Activated CD4-positive, alpha-beta memory T cell treated with anti-CD3 and anti-CD28 coated beads for 36 hours (primary cell): ENCODE measurements around the gene PARN. TPM values are rescaled to one million over a fixed set of nuclear protein-coding genes. Genes with fewer than 3 reads are reported as not detected.
"Not testable (repeated sequence)": the region's sequence is repeated elsewhere in the genome, so short reads cannot be mapped to it uniquely, and the experiment has no call there.

ENCODE experiments used
- CTCF ChIA-PET: fragments of 350-600 bp; sonication (Branson Sonifier 250); formaldehyde crosslinking; loops from one replicate; lab custom pipeline; 2021; ENCODE audit warnings: antibody characterized with exemption, inconsistent platforms; lab: Charles Lee
- POLR2A ChIA-PET: fragments of 350-600 bp; sonication (Branson Sonifier 250); formaldehyde crosslinking; loops from one replicate; lab custom pipeline; 2021; ENCODE audit warnings: antibody characterized with exemption; lab: Charles Lee
- DNase-seq: peaks from one replicate; pipeline ENCODE4 v3.0.0-alpha.2; 2020
- H3K27ac Mint-ChIP-seq: one replicate; pipeline ENCODE4 v1.8.0; 2021; ENCODE audit warnings: mixed read lengths
- H3K27me3 Mint-ChIP-seq: one replicate; pipeline ENCODE4 v1.8.0; 2021; ENCODE audit warnings: mixed read lengths
- H3K36me3 Mint-ChIP-seq: one replicate; pipeline ENCODE4 v1.8.0; 2021; ENCODE audit warnings: mixed read lengths
- H3K4me1 Mint-ChIP-seq: one replicate; pipeline ENCODE4 v1.8.0; 2021; ENCODE audit warnings: low read depth, mixed read lengths
- H3K4me3 Mint-ChIP-seq: one replicate; pipeline ENCODE4 v1.8.0; 2021; ENCODE audit warnings: mild to moderate bottlenecking, mixed read lengths
- H3K9me3 Mint-ChIP-seq: one replicate; pipeline ENCODE4 v1.8.0; 2021; ENCODE audit warnings: mixed read lengths
- intact Hi-C: fragments of 100-400 bp; cut with micrococcal nuclease; formaldehyde crosslinking; loops from one replicate; pipeline ENCODE4 v1.15.1; 2023
- total RNA-seq, 2 experiments: library from RNA; stranded (reverse); gene quantifications; one replicate each; pipeline ENCODE4 v1.2.3, GENCODE V29; 2021

The PARN gene
- total RNA-seq, 2 experiments from 2014 or later = 43.4 to 44.2 TPM

DNA sequence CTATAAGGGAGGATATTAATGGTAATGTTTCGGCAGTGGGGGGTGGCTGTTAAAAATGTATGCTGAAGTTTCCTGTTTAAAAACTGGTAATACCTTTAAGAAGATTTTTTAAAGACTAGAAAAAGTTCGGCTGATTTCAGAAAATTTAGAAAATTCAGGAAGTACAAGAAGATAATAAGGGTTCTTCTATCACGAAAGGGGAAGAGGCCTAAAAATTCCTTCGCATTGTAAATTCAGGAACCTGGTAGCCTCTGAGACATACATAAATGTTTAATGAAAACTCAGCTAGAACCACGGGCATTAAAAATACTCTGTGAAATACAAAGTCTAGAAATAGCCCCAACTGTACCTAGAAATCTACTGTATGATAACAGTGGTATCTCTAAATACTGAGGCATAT, 181.2 kb downstream of the PARN start:
- POLR2A ChIA-PET = no interaction called here
- Mint-ChIP-seq H3K27me3 (no peaks in the 10 kb centered on the region), H3K9me3 (no peaks in the 10 kb centered on the region), H3K4me3 (no peak overlapping the region), H3K4me1 (no peaks in the 10 kb centered on the region), H3K27ac (no peak overlapping the region), H3K36me3 (peaks cover 7% of the 10 kb centered on the region)
- CTCF ChIA-PET = no interaction called here
- intact Hi-C loops = no loop called here
- no peak for DNase-seq

DNA sequence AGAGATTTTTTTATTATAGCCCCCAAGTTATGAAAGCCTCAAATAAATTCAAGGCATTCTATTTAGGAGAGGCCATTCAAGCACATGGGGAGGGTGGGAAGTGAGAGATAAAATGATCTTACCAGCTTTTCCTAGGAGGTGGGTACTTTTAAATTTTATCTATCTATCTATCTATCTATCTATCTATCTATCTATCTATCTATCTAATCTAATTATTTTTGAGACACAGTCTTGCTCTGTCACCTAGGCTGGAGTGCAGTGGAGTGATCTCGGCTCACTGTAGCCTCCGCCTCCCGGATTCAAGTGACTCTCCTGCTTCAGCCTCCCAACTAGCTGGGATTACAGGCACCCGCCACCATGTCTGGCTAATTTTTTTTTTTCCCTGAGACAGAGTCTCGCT, 182.3 kb downstream of the PARN start:
- Mint-ChIP-seq H3K27me3 (no peaks in the 10 kb centered on the region), H3K9me3 (no peaks in the 10 kb centered on the region), H3K36me3 (peaks cover 10% of the 10 kb centered on the region), H3K27ac (no peak overlapping the region), H3K4me1 (no peaks in the 10 kb centered on the region), H3K4me3 (no peak overlapping the region)
- DNase-seq = no peak
- ChIA-PET POLR2A (no interaction called here), CTCF (no interaction called here)
- intact Hi-C loops = no loop called here

- no peak overlapping the region for H3K4me3 Mint-ChIP-seq
Observed at GRCh38 chr16:14446796-14447195, 183.3 kb downstream of the PARN start.

GRCh38 chr16:14445937-14446715, 183.9 kb downstream of the PARN start:
- Mint-ChIP-seq H3K36me3 (peaks cover 10% of the 10 kb centered on the region), H3K27ac (no peak overlapping the region), H3K4me3 (no peak overlapping the region), H3K4me1 (no peaks in the 10 kb centered on the region), H3K27me3 (no peaks in the 10 kb centered on the region), H3K9me3 (no peaks in the 10 kb centered on the region)
- intact Hi-C loops = no loop called here
- DNase-seq = no peak
- POLR2A ChIA-PET = no interaction called here
- CTCF ChIA-PET = no interaction called here

More at GRCh38 chr16:14446796-14447195, 183.3 kb downstream of the PARN start:
- Mint-ChIP-seq H3K27me3 (no peaks in the 10 kb centered on the region), H3K4me1 (no peaks in the 10 kb centered on the region), H3K9me3 (no peaks in the 10 kb centered on the region), H3K27ac (no peak overlapping the region), H3K36me3 (peaks cover 10% of the 10 kb centered on the region)
- no peak for DNase-seq
- ChIA-PET POLR2A (no interaction called here), CTCF (no interaction called here)
- intact Hi-C loops = no loop called here

- Mint-ChIP-seq H3K9me3 (no peaks in the 10 kb centered on the region), H3K4me1 (no peaks in the 10 kb centered on the region), H3K36me3 (peaks cover 10% of the 10 kb centered on the region), H3K27ac (no peak overlapping the region), H3K27me3 (no peaks in the 10 kb centered on the region), H3K4me3 (no peak overlapping the region)
- CTCF ChIA-PET = no interaction called here
- POLR2A ChIA-PET = no interaction called here
- intact Hi-C loops = no loop called here
- no peak for DNase-seq
Observed at GRCh38 chr16:14444979-14445810, 184.9 kb downstream of the PARN start.

GRCh38 chr16:14441533-14441932, 188.5 kb downstream of the PARN start:
- H3K9me3 Mint-ChIP-seq, intact Hi-C loops, POLR2A ChIA-PET, H3K27me3 Mint-ChIP-seq, H3K4me3 Mint-ChIP-seq, H3K4me1 Mint-ChIP-seq, H3K27ac Mint-ChIP-seq, CTCF ChIA-PET, DNase-seq: not testable (repeated sequence)
- H3K36me3 Mint-ChIP-seq = peaks cover 10% of the 10 kb centered on the region

- CTCF ChIA-PET = interaction anchor here (0.6 kb wide), 1 partner anchor 88 kb away, joined by 5 read pairs; no protein-coding TSS in a partner anchor
- peaks cover 18% of the 10 kb centered on the region for H3K36me3 Mint-ChIP-seq
- POLR2A ChIA-PET = no interaction called here
- no peak overlapping the region for H3K27ac Mint-ChIP-seq
- no peaks in the 10 kb centered on the region for H3K9me3 Mint-ChIP-seq
- DNase-seq = no peak
- intact Hi-C loops = no loop called here
- no peak overlapping the region for H3K4me3 Mint-ChIP-seq
- H3K4me1 Mint-ChIP-seq = peaks cover 7% of the 10 kb centered on the region
- no peaks in the 10 kb centered on the region for H3K27me3 Mint-ChIP-seq
Observed at GRCh38 chr16:14438256-14438655, 191.8 kb downstream of the PARN start.

DNA sequence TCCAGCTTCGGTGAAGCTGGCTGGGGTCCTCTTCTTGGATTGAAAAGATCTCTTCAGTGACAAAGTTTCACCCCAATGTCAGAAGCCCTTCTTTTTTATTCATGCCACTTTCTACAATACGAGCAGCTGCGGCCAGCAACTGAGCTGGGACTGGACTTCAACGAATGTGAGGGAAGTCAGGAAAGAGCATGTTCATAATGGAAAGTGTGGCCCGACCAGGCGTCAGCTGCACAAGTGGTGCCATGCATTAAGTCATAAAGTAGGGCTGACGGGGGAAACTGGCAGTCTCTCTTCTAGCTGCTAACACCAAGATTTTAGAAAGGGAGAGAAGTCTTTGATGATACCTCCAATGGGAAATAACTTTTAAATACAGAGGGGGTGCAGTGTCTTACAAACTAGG, 192.6 kb downstream of the PARN start:
- Mint-ChIP-seq H3K4me3 (no peak overlapping the region), H3K27ac (no peak overlapping the region), H3K9me3 (no peaks in the 10 kb centered on the region), H3K27me3 (no peaks in the 10 kb centered on the region), H3K36me3 (peaks cover 20% of the 10 kb centered on the region), H3K4me1 (peaks cover 7% of the 10 kb centered on the region)
- ChIA-PET CTCF (no interaction called here), POLR2A (no interaction called here)
- intact Hi-C loops = no loop called here
- no peak for DNase-seq

DNA sequence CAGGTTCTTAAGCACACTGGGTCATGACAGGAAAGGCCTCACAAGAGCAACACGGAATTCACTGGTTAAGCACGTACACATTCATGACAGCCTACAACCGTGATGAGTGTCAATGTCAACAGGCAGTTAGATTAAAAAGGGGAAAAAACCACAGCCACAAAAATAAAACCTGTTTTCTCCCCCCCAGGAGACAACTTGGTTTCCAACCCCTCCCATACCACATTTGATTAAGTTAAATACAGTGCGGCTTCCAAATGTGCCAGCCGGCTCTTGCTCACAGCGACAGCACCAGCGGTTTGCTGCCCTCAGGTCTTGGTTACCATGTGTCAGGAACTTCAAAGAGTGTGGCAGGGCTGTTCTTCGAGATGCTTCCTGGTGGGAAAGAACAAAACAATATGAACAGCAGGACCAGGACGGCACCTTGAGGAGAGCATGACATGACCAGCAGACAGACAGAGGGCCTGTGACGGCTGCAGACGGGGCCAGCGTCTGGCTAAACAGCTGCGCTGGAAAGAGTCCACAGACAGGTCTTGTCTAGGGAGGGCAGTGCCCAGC, 193.6 kb downstream of the PARN start:
- no peaks in the 10 kb centered on the region for H3K27me3 Mint-ChIP-seq
- H3K36me3 Mint-ChIP-seq = peaks cover 24% of the 10 kb centered on the region
- no peak overlapping the region for H3K27ac Mint-ChIP-seq
- no peak overlapping the region for H3K4me3 Mint-ChIP-seq
- no peak for DNase-seq
- H3K4me1 Mint-ChIP-seq = peaks cover 7% of the 10 kb centered on the region
- H3K9me3 Mint-ChIP-seq = no peaks in the 10 kb centered on the region
- intact Hi-C loops = no loop called here
- ChIA-PET CTCF (no interaction called here), POLR2A (no interaction called here)

DNA sequence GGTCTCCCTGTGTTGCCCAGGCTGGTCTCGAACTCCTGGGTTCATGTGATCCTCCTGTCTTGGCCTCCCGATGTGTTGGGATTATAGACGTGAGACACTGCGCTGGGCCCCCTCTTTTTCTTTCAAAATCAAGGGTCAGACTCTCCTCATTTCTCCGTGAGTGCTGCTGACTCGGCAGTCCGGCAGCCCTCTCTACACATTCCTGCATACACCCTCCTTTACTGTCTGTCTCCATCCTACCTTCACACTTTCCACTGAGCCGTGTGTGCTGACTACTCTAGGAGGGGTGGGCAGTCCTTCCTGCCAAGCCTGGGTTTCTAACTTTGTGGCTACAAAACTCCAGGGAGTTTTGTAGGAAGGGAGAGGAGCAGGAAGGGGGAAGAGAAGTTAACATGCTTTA, 195.2 kb downstream of the PARN start:
- H3K27me3 Mint-ChIP-seq = no peaks in the 10 kb centered on the region
- intact Hi-C loops = no loop called here
- H3K9me3 Mint-ChIP-seq = no peaks in the 10 kb centered on the region
- H3K4me1 Mint-ChIP-seq = peaks cover 7% of the 10 kb centered on the region
- no peak overlapping the region for H3K4me3 Mint-ChIP-seq
- H3K36me3 Mint-ChIP-seq = peaks cover 25% of the 10 kb centered on the region
- CTCF ChIA-PET = no interaction called here
- POLR2A ChIA-PET = no interaction called here
- no peak for DNase-seq
- H3K27ac Mint-ChIP-seq = no peak overlapping the region

DNA sequence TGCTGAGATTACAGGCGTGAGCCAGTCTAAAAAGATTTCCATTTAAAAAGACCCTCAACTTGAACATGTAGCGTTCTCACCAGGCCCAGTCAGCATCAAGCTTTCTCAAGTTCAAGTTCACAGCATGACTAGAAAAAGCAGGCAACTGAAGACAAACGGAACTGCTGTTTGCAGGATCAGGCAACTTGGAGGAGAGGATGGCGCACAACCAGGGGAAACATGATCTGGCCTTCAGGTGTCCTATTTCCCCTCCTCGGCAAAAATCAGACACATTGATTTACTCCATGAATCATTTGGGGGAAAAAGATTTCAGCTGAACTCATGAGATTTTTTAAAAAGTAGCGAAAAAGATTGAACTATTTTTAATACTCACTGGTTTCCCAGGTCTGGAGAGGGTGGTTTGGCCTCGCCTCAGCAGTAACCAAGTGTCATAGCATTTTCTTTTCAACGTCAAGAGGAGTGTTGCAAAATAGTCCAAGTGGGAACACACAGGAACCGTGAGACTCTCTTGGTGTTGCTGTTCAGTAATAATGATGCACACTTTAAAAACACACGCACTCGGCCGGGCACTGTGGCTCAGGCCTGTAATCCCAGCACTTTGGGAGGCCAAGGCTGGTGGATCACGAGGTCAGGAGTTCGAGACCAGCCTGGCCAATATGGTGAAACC, 201.0 kb downstream of the PARN start:
- H3K9me3 Mint-ChIP-seq, H3K27ac Mint-ChIP-seq, POLR2A ChIA-PET, H3K27me3 Mint-ChIP-seq, H3K4me1 Mint-ChIP-seq, intact Hi-C loops, DNase-seq, H3K4me3 Mint-ChIP-seq, CTCF ChIA-PET: not testable (repeated sequence)
- H3K36me3 Mint-ChIP-seq = peaks cover 16% of the 10 kb centered on the region

DNA sequence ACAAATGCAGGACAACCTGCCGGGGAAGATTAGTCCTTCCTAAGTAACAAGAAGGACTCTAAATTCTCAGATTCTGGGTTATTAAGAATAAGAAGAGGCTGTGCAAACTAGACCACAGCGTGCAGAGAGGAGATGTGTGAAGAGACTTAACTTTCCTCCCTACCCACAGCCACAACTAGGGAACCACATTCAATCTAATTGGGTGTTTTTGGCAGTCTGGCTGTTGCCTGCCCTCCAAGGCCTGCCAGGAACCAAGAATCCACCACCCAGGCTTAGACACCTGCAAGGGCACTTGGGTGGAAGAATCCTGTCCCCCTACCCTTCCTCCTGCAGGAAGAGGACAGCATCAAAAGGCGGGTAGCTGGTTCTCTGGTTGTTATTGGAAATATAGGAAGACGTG, 202.0 kb downstream of the PARN start:
- CTCF ChIA-PET = no interaction called here
- H3K27ac Mint-ChIP-seq = no peak overlapping the region
- intact Hi-C loops = no loop called here
- peaks cover 11% of the 10 kb centered on the region for H3K36me3 Mint-ChIP-seq
- H3K9me3 Mint-ChIP-seq = no peaks in the 10 kb centered on the region
- POLR2A ChIA-PET = no interaction called here
- no peak for DNase-seq
- no peaks in the 10 kb centered on the region for H3K27me3 Mint-ChIP-seq
- no peaks in the 10 kb centered on the region for H3K4me1 Mint-ChIP-seq
- H3K4me3 Mint-ChIP-seq = no peak overlapping the region
